ENCODE data around the gene DTX3.
"Not testable (repeated sequence)": the region's sequence is repeated elsewhere in the genome, so short reads cannot be mapped to it uniquely, and the experiment has no call there.

The DTX3 gene

DNA sequence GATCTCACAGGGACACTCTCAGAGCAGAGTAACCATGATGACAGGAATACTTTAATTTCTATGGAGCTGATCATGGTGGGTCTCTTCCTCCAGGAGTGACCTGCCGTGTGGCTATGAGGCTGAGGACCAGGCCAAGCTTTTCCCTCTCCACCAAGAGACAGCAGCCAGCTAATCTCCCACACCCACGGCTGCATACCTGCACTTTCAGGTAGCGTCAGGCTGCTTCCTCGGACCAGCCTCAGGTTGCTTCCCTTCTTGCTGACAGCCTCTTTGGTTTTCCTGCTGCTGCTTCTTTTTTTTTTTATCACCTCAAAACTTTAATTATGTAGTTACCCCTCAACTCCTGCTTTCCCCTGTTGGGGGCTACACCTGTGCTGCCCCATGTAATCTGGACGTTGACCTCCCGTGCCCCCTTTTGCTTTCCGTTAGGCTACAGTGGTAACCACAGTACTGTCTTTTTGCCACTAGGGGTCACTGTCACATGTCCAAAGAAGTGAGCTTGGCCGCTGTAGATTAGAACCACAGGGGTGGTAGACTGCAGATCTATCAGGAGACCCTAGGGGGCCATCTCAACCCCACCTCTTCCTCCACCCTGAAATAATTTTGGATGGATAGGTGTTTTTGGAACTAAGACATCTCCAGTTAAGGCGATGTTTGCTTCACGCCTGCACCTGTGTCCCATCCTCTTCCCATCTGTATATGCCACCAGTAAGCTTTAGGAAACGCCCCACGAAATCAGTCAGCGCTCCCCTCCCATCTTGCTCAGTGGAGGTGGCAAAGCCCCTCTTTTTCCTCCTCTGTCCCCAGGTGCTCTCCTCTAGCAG lies 21.4 kb upstream of the DTX3 start:
- DNase-seq, result peak; percentile 85

DNA sequence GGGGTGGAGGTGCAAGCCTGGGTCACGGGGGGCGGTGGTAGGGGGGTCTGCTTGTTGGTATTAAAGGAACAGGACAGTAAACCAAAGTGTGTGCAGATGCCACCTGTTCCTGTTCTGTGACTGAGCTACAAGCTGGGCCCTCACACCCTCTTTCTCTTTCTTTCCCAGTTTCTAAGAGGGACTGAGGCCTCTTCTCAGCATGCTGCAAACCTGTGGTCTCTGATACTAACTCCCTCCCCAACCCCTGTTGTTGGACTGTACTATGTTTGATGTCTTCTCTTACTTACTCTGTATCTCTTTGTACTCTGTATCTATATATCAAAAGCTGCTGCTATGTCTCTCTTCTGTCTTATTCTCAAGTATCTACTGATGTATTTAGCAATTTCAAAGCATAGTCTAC lies 20.6 kb upstream of the DTX3 start:
- DNase-seq, result no peak

DNA sequence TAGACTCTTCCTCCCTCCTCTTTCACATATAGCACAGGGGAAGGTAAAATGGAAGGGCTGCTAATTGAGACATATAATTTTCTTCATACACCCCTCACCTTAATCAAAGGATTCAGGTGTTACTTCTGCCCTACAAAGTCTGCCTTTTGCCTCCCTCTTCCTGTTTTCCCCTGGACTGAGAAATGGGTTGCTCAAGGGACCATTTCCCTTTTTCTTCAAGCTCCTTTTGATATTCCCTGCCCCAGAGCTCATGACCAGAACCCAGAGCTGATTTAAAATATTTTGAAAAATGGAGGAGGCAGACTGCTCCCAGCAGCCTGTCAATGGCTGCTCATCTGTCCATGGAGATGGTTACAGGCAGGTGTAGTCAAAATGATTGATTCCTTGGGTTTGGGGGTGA lies 19.9 kb upstream of the DTX3 start:
- DNase-seq, result no peak

DNA sequence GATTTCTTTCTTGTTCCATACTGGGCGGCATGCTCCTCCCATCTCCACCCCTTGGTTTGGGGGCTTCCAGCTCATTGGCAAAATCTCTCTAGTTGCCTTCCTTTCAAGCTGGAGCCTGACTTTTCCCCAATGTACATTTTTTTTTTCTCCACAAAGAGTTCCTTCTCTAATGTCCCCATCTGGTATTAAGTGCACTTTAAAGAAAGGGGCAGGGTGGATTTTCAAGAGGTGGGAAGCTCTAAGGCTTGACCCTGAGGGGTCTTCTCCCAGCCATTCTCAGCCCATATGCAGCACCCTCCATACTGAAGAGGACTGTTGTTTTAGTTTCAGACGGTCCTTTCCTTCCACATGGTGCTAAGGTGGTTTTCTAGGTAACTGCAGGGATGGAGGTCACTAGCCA lies 19.5 kb upstream of the DTX3 start:
- DNase-seq, result no peak

DNA sequence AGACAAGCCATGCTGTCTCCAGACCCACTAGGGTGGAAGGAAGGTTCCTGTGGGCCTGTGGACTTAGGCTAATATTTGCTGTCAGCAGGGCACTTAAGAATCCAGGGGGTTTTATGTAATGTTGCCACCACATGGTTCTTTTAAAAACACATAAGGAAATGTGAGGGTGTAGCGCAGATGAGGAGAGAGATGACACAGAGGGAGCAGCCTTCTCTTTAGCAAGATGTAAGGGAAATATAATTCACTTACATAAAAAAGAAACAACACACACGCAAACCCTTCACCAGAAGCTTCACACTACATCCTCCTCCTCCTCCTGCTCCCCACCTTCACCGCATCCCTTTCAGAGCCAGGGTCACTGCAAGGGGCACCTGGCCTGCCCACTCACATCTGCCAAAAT lies 18.5 kb upstream of the DTX3 start:
- no peak for DNase-seq

DNA sequence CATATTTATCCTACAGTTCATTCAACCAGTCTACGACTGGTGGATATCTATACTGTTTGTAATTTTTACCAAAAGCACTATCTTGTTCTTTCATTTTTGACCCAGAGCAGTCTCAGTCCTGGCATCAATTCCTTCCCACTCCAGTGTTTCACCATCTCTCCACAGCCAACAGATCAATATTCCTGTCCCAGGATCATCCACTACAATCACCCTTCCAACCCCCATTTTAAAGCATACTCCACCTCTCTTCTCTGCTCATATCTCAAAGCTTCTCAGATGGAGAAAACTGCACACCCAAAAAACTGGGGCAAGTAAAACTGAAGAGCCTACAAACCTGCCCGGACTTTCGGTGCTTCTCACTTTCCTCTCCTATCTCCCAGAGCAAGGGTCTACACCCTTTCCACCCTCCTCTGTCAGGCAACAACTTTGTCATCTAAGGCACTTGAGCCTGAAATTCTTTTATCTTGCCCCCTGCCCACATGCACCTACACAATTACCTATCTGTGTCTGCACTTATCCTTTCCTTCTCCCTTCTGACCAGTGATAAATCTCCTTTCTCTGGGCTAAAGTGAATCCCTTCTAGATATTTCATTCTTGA lies 17.7 kb upstream of the DTX3 start:
- no peak for DNase-seq

DNA sequence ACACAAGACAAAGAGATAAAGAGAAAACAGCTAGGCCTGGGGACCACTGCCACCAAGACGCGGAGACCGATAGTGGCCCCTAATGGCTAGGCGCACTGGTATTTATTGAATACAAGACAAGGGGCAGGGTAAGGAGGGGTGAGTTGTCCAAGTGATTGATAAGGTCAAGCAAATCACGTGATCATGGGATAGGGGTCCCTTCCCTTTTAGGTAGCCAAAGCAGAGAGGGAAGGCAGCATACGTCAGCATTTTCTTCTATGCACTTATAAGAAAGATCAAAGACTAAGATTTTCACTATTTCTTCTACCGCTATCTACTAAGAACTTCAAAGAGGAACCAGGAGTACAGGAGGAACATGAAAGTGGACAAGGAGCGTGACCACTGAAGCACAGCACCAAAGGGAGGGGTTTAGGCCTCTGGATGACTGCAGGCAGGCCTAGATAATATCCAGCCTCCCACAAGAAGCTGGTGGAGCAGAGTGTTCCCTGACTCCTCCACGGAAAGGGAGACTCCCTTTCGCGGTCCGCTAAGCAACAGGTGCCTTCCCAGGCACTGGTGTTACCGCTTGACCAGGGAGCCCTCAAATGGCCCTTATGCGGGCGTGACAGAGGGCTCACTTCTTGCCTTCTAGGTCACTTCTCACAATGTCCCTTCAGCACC lies 15.5 kb upstream of the DTX3 start:
- not testable (repeated sequence) for DNase-seq

DNA sequence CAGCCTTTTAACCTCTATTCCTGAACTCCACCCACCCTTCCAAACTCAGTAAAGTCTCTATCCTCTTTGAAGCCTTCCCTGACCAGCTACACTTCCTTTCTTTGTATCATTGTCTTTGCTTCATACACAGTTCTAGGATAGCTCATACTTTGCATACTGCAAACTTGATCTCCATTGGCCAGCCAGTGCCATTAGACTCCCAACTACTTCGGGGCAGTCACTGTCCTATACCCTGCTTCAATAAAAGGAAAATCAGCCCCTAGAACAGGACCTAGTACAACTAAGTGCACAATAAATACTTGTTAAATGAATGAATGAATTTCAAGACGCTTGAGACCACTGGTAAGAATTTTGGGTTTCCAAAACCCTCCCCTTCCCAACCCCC lies 14.2 kb upstream of the DTX3 start:
- DNase-seq, result no peak

DNA sequence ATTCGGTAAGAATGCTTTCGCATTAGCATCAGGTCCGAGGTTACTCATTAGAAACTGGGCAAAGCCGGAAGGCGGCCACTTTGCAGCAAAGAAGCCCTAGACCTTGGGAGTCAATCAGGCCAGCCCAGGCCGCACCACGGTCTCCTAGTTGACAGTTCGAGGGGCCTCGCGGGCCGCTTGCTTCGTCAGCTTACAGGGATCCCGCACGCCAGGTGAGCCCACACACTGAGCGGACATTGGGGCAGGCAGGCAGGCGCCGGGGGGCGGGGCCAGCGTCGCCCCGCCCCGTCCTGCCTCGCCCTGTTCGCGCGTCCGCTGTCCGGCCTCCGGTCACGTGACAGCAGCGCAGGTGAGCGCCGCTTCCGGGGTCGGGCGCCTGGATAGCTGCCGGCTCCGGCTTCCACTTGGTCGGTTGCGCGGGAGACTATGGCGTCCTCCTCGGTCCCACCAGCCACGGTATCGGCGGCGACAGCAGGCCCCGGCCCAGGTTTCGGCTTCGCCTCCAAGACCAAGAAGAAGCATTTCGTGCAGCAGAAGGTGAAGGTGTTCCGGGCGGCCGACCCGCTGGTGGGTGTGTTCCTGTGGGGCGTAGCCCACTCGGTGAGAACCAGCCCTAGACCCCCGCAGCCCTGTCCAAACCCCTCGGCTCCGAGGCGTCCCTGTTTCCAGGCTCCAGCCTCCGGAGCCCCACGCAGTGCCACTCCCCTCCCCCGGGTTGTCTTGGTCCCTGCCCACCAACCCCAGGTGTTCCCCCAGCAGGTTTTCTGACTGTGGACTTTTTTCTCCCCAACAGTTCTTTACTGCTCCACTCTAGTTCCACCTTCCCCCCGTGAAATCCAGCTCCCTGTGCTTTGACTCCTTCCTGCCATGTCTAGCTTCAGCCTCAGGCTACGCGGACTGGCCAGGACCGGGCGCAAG lies 13.5 kb upstream of the DTX3 start, which contains the start of gene PIP4K2C:
Gene PIP4K2C (plus strand): TSS at position 329 of the 918 bp plus-strand sequence. CDS start 98 bp downstream, at position 427.
- DNase-seq, result peak; percentile 86

DNA sequence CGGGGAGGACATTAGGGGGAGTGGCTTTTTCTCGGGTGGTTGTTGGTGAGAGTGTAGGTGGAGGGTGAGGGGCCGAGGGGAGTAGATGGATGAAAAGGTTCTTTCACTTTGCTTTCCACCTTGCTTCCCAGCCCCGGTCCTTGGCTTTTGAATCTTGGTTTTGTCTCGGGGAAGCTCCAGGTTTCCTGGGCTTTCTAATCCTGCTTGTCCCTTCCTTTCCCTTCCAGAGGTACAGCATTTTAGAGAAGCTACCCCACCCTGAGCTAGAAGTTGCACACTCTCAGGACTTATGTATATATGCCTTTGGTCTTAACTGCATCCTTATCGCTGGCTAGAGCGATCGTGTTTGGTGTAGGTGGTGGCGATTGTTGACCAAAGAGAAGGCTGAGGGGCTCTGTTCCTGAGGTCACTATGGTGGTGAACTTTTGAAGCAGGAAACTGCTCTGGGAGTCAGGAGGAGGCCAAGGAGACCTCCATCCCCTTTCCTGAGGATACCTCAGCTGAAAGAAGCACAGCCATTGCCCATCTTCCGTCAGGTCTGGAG lies 12.8 kb upstream of the DTX3 start:
- no peak for DNase-seq

DNA sequence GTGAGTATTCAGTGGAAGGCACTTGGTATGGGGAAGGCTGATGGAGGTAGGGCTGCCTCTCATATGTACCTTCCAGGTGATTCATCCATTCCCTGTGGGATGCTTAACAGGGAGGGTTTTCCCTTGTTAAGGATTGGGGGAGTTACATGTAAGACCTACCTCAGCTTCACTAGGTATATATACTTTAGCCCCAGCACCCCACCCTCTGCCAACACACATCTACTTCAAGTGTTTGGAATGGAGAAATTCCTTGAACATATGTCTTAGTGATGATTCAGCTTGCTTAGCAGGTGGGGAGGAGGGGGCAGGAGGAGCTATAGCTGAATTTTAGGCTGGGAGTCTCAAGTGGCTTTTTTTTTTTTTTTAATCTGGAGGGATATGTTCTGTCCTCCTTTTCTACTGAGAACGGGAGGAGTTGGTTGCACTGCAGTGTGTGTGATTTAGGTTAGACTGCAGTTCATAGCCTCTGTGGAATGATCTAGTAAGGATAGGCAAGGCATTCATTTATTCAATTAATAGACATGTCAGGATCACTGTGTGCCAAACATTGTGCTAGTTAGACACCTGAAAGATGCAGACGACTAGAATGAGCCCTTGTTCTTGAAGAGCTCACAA lies 12.0 kb upstream of the DTX3 start:
- DNase-seq, result no peak

DNA sequence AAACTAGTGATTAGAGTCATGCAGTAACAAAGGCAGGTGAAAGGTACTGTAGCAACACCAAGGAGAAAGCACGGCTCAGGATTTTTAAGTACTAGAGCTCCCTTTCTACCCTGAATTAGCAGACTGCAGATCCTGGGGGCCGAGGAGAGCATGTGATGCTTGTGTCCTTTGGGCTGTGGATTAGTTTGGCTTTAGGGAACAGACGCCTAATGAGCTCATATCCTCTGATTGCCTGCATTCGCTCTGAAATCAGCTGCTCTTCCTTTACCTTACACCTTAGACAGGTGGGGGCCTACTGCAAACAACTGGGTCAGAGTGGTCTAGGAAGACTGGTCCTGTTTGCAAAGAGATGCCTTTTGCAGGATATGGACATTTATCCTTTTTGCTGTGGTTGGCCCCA lies 11.4 kb upstream of the DTX3 start:
- no peak for DNase-seq

DNA sequence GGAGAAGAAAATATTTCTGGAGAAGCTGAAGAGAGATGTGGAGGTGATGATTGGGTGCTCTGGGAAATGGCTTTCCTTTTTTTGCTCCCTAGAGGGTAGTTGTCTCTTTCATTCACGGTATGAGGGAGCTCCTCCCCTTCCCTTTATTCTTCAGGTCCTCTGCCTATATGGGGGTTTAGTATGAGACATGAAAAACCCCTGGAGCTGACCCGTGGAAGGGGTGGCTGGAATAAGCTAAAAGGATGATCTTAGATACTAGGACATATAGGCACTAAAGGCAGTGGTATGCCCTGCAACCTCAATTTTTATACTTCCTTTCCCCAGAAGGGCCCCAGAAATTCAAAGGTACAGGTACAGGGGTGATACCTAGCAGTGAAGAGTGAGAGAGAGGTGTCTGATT lies 4.2 kb upstream of the DTX3 start:
- no peak for DNase-seq

DNA sequence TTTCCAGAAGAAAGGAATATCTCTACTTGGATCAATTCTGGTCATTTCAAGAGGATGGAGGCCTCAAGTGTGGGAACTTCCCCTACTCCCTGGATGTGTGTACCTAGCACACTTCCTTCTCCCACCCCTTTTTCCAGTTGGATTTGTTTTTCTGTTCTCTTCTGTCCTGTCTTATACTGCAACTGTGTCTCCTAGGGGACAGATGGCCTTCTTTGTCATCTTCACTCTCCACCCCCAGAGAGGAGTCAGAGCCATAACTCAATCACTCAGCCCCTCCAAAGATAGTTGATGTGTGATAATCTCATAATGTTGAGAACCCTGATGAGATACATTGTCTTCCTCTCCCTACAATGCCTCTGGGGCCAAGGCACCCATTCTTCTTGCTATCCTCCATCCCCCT lies 2.1 kb upstream of the DTX3 start:
- no peak for DNase-seq

DNA sequence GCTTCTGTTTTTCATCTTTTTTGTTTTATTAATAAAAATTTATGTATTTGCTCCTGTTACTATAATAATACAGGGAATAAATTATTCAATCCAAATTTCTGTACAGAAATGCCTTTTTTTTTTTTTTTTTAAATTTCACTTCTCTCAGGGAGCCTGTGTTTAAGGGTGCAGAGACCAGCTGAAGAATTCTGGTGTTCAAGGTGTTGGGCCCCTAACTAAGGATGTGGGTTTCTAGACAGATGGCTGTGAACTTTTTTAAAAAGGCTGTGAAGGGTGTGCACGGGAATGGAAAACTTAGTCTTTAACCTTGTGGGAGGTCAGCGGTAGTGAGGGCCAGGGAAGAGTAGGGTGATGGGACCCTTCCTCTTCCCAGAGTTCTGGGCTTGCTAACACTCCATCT lies 1.3 kb upstream of the DTX3 start:
- DNase-seq, result no peak

DNA sequence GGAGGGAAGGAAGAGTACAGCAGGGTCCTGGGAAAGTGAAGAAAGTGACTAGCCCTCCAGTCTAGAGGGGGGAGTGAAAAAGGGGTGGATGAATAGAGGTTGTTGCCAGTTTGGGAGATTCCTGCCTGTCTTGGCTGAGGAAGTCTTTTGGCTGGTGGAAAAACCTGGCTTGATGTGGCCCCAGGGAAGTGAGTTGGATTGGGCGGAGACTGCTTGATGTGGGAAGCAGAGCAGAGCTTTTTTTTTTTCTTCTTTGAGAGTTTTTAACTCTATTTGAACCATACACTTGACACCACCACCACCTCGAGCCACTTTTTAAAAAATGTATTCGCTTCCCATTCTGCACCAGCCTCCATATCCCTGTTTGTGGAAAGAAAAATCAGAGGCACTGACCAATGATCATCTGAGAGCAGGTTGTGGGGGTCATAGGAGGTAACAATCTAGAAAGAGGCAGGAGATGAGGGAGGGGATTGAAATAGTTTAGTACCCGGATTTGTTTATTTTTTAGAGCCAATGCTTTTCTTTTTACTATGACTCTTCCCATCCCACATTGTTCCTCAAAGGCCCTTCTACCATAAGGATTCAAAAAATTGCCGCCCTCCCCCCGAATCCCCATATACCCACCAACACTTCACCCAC lies 690 bp upstream of the DTX3 start:
- no peak for DNase-seq

DNA sequence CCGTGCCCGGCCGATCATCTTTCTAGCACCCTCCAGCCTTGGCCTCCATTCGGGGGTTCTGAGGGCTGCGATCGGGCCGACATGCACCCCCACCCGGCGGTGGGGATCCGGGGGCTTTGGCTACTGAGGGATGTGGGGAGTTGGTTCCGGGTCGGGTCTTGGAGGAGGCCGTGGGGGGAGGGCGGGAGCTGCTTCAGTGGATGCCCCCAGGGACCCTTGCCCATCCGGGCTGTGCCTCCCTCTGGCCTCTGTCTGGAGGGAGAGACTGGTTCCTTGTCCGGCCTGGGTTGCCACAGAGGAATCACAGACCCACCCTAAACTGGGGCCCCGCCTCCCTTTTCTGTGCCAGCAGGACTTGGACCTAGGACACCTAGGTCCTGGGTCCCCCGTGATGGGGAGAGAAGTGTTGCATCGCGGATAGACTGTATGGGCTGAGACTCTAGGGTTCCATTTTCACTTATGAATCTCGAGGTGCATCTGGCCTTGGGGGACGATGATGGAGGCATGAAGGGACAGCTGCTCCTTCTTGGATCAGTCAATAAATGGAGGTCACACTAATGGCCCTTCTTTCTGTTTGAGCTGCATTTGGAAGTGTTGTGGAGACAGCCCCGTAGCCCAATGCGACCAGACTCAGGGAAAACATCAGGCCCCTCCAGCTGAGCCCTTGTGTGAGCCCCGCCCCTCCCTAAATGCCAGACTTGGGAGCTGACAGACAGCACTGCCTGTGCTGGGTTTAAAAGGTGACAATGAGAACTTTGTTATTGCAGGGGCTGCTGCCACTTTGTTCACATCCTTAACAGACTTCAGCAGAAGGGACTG lies 577 bp downstream of the DTX3 start:
- no peak for DNase-seq

DNA sequence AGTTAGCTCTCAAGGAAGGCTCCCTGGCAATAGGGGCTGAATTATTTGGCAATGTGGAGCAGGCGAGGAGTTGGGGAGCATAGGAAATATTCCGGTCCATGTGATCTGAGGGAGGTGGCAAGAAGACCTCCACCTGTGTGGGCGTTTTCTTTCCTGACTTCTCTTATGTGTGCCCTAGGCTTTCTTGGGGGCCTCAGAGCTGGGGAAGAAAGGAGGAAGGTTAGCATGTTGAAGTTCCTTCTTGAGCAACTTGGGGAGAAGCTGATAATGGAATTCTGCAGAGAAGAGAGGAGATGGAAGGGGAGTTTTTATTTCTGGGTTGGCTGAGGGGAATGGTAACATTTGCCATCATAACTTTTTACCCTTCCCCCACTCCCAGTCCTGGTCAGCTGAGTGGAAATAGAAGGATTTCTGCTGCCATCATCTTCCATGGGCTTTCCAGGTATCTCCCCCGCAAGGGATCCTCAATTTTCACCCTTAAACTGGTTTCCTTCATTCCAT lies 1.2 kb downstream of the DTX3 start:
- DNase-seq, result no peak

DNA sequence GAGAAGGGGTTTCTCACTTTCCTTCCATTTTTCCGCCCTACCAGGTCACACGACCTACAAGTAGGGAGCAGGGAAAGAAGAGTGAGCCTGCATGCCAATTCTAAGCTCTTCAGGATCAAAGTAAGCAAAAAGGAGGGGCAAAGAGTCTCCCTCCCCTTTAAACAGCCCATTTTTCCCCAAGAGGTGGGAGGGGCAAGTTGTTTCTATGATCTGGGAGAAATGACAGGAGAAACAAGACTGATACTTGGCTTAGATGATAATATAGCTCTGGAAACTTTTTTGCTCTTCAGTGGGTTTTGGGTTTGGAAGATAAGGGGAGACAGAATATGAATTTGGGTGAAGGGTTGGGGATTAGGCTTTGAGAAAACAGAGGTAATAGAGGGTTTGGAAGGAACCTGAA lies 1.8 kb downstream of the DTX3 start:
- no peak for DNase-seq

DNA sequence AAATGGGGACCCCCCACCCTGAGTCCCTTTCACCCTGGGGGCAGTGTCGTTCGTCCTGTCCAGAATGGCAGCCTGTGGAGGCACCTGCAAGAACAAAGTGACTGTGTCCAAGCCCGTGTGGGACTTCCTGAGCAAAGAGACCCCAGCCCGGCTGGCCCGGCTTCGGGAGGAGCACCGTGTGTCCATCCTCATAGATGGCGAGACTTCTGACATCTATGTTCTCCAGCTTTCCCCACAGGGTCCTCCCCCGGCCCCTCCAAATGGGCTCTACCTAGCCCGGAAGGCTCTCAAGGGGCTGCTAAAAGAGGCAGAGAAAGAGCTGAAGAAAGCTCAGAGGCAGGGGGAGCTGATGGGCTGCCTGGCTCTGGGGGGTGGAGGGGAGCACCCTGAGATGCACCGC lies 2.2 kb downstream of the DTX3 start:
- no peak for DNase-seq

Measured in activated CD4-positive, alpha-beta T cell treated with anti-CD3 and anti-CD28 coated beads, Interleukin-2, amount 50 U/mL, for 16 hours (primary cell).